NCI-H2107 treated with DMSO at 0.1 percent for 48 hours (cell line): ENCODE results near the gene FRMD3.

Source experiments
- DNase-seq: peaks from one replicate; lab custom pipeline; 2025; ENCODE audit not compliant: unreplicated experiment; lab: John Stamatoyannopoulos, UW

FRMD3 gene

GRCh38 chr9:83538172-83538889 lies at the start of gene FRMD3:
Gene FRMD3 (minus strand): TSS chr9:83538401. CDS start chr9:83538231, 170 bp downstream.
- DNase-seq = peak; percentile 77

GRCh38 chr9:83584995-83585394 lies 46.8 kb upstream of the FRMD3 start:
- DNase-seq = no peak

GRCh38 chr9:83583151-83584014 lies 45.2 kb upstream of the FRMD3 start:
- no peak for DNase-seq

GRCh38 chr9:83582029-83582428 lies 43.8 kb upstream of the FRMD3 start:
- no peak for DNase-seq

GRCh38 chr9:83574482-83574881 lies 36.3 kb upstream of the FRMD3 start:
- DNase-seq = no peak

GRCh38 chr9:83572524-83572923 lies 34.3 kb upstream of the FRMD3 start:
- DNase-seq = no peak

GRCh38 chr9:83570359-83570758 lies 32.2 kb upstream of the FRMD3 start:
- no peak for DNase-seq

GRCh38 chr9:83569326-83569725 lies 31.1 kb upstream of the FRMD3 start:
- DNase-seq = no peak

- no peak for DNase-seq
These were observed 25.2 kb upstream of the FRMD3 start for GRCh38 chr9:83563360-83563759.

GRCh38 chr9:83560169-83560826 lies 22.1 kb upstream of the FRMD3 start:
- no peak for DNase-seq

- DNase-seq = no peak
These were observed 19.6 kb upstream of the FRMD3 start for GRCh38 chr9:83557771-83558170.

GRCh38 chr9:83557317-83557716 lies 19.1 kb upstream of the FRMD3 start:
- DNase-seq = no peak

GRCh38 chr9:83554278-83554677 lies 16.1 kb upstream of the FRMD3 start:
- DNase-seq = no peak

GRCh38 chr9:83544002-83544698 lies 5.9 kb upstream of the FRMD3 start:
- DNase-seq = peak; percentile 38

GRCh38 chr9:83538890-83539238 lies 663 bp upstream of the FRMD3 start:
- no peak for DNase-seq

- DNase-seq = no peak
These were observed 650 bp downstream of the FRMD3 start for GRCh38 chr9:83537331-83538171.

- DNase-seq = no peak
These were observed 1.9 kb downstream of the FRMD3 start for GRCh38 chr9:83536332-83536731.

- DNase-seq = peak; percentile 13
These were observed 2.5 kb downstream of the FRMD3 start for GRCh38 chr9:83535736-83536135.

GRCh38 chr9:83533296-83533695 lies 4.9 kb downstream of the FRMD3 start:
- DNase-seq = no peak

GRCh38 chr9:83526901-83527300 lies 11.3 kb downstream of the FRMD3 start:
- peak; percentile 24 for DNase-seq
